GM21825 (cell line): ENCODE results near the gene PLIN5.
"Not testable (repeated sequence)": the region's sequence is repeated elsewhere in the genome, so short reads cannot be mapped to it uniquely, and the experiment has no call there.

ENCODE experiments used
- ATAC-seq: cut with Tn5 transposase; IDR thresholded peaks from one replicate; pipeline ENCODE4 v1.9.1; 2021; ENCODE audit warnings: mild to moderate bottlenecking, moderate library complexity; ENCODE audit not compliant: unreplicated experiment

PLIN5 gene

GRCh38 chr19:4547303-4548237 is 12.5 kb upstream of the PLIN5 start:
- ATAC-seq = no peak

GRCh38 chr19:4543842-4544647 is 9.0 kb upstream of the PLIN5 start:
- no peak for ATAC-seq

- no peak for ATAC-seq
Measured at GRCh38 chr19:4542896-4543841, 8.1 kb upstream of the PLIN5 start.

DNA sequence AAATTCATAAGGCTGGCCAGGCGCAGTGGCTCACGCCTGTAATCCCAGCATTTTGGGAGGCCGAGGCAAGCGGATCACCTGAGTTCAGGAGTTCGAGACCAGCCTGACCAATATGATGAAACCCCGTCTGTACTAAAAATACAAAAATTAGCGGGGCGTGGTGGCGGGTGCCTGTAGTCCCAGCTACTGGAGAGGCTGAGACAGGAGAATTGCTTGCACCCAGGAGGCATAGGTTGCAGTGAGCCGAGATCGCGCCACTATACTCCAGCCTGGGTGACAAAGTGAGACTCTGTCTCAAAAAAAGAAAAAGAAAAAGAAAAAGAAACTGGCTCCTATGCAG is 6.8 kb upstream of the PLIN5 start:
- ATAC-seq = not testable (repeated sequence)

DNA sequence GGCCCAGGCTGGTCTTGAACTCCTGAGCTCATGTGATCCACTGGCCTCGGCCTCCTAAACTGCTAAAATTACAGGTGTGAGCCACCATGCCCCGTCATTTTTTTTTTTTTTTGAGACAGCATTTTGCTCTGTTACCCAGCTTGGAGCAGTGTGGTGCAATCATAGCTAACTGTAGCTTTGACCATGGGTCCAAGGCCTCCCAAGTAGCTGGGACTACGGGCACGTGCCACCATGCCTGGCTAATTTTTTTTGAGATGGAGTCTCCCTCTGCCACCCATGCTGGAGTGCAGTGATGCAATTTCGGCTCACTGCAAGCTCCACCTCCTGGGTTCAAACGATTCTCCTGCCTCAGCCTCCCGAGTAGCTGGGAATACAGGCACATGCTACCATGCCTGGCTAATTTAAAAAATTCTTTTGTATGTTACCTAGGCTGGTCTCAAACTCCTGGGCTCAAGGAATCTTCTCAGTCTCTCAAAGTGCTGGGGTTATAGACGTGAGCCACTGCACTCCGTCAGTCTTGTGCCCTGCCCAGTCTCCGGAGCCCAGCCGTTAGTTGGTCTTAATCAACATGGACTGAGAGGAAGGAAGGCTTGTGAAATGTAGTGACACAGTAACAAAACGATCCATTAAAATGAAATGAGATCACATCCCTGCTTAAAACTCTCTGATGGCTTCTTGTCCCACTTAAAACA is 6.2 kb upstream of the PLIN5 start:
- ATAC-seq = no peak

- no peak for ATAC-seq
Measured at GRCh38 chr19:4539693-4540581, 4.9 kb upstream of the PLIN5 start, which contains the start of gene LRG1. Gene LRG1, minus strand, starts transcription at chr19:4540036. Its CDS starts 23 bp downstream, at chr19:4540013.

DNA sequence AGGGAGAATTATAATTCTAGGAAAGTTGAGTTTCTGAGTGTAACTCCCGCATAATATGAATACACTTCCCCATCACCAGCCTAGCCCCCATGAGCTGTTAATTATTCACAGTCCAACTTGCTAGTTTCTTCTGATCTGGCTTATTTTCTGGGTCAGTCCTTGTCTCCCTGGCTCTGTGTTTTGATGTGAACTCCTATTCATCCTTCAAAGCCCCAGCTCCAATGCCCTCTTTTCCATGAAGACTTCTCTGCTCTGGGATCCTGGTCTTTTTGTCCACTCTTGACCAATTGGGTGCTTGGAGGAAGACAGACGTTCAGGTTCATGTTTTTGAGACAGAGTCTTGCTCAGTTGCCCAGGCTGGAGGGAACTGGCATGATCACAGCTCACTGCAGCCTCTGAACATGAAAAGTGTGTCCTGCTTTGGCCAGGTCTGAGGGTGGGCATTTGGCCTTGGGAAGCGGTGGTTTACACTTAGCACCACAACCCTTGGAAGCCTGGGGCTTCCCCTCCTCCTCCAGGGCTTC is 4.2 kb upstream of the PLIN5 start:
- no peak for ATAC-seq

DNA sequence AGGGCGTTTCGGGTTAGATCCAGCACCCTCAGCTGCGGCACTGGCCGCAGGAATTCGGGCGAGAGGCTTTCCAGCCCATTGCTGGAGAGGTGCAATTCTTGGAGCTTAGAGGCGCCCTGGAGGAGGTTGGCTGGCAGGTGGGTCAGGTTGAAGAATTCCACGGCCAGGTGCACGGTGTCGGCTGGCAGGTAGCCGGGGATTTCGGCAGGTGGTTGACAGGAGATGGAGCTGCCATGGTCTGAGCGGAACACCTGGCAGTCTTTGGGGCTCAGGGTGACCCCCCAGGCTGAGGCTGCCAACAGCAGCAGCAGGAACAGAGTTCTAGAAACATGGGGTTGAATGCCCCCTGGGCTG is 3.6 kb upstream of the PLIN5 start:
- ATAC-seq = no peak

- ATAC-seq = no peak
Measured at GRCh38 chr19:4537953-4538600, 3.1 kb upstream of the PLIN5 start.

GRCh38 chr19:4536798-4537197 is 1.8 kb upstream of the PLIN5 start:
- no peak for ATAC-seq

GRCh38 chr19:4533835-4534424 is 1.1 kb downstream of the PLIN5 start:
- ATAC-seq = no peak

- no peak for ATAC-seq
Measured at GRCh38 chr19:4533334-4533733, 1.7 kb downstream of the PLIN5 start.

- ATAC-seq = no peak
Measured at GRCh38 chr19:4531562-4532165, 3.4 kb downstream of the PLIN5 start.

GRCh38 chr19:4529924-4530522 is 5.0 kb downstream of the PLIN5 start:
- ATAC-seq = no peak

DNA sequence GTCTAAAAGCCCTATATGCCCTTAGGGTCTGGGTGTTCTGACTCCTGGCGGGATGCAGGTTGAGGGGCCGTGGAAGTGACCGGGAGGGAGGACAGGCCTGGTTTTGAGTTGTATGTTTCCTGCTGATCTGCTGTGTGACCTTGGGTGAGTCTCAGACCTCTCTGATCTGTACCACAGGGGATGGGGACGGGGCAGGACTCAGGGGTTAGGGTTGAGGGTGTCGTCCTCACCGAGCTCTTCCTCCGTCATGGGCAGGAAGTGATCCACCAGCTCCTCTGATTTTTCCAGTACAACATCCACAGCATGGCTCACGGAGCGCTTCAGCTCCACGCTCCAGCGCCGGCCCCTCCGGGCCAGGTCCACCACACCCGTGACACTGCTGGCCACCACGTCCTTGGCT is 6.2 kb downstream of the PLIN5 start:
- no peak for ATAC-seq

- not testable (repeated sequence) for ATAC-seq
Measured at GRCh38 chr19:4527377-4527776, 7.6 kb downstream of the PLIN5 start.

GRCh38 chr19:4525563-4526002 is 9.4 kb downstream of the PLIN5 start:
- ATAC-seq = no peak
